Stromal cell of bone marrow (primary cell): ENCODE measurements around the gene PLSCR4.

ENCODE experiments used
- DNase-seq: peaks from one replicate; pipeline ENCODE4 v3.0.0-alpha.2; 2012; ENCODE audit warnings: low read depth

PLSCR4 gene

DNA sequence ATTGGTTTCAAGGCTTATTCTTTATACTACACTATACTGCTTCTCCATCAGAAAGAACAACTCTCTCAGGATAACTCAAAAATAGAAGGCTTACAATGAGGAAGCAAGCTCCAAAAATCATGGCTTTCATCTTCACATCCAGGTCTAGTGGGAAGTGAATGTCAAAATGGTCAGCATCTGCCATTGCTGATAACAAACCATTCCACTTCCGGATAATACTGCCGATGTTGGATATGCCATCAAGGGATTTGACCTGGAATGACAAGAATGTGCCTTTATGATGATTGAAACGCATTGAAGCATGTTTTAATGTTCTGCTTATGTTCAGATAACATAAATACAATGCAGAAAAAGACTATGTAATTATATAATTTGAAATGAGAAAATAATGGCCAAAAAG is 55.9 kb downstream of the PLSCR4 start:
- DNase-seq, result no peak

- no peak for DNase-seq
Observed at GRCh38 chr3:146191051-146191450, 59.9 kb downstream of the PLSCR4 start.

- DNase-seq, result peak; percentile 49
Observed at GRCh38 chr3:146189519-146190173, 61.3 kb downstream of the PLSCR4 start.

DNA sequence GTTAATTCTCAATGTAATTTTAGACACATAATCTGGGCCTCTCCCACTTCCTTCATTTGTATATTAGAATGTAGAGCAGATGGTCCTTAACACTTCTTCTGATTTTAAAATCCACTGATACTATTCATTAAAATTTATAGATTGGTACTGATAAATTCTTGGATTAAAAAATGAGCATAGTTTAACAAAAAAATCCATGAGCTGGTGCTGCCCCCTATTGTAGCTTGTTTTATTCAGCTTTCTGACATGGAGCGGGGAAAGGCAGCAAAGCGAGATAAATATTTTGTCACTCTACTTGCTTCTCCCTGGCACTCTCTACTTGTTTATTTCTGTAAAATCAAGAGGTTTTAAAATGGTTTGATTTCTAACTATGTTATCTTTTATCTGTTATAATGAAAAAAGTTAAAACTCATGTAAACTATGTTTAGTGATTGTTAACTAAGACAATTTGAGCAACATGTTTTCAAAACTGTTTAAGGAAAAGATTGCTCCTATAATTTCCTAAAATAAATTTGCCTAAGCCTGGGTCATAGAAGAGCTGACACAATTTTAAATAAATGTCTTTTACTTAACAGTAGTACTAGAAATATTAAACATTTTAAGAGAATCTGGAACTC is 63.5 kb downstream of the PLSCR4 start:
- DNase-seq, result no peak

GRCh38 chr3:146184241-146185015 is 66.5 kb downstream of the PLSCR4 start:
- no peak for DNase-seq

DNA sequence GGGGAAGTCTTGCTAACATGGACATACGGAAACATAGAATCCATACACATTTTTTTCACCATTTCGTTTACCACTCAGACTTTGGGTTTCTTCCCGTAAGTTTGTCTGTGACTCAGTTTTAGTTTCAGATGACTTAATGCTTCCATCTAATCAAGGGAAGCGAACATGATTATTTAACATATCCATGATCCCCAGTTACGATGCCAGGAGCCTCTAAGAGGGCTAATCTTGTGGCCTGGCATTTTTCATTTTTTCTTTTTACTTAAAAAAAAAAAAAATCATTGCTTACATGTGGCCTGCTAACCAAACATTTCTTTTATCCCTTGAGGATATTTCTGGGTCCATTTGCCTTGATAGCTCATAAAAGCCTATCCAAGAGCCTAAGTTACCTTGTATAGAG is 69.7 kb downstream of the PLSCR4 start:
- DNase-seq, result no peak

GRCh38 chr3:146180376-146180775 is 70.5 kb downstream of the PLSCR4 start:
- no peak for DNase-seq

- no peak for DNase-seq
Observed at GRCh38 chr3:146178006-146178689, 72.8 kb downstream of the PLSCR4 start.

GRCh38 chr3:146177519-146177918 is 73.4 kb downstream of the PLSCR4 start:
- DNase-seq, result peak; percentile 62

DNA sequence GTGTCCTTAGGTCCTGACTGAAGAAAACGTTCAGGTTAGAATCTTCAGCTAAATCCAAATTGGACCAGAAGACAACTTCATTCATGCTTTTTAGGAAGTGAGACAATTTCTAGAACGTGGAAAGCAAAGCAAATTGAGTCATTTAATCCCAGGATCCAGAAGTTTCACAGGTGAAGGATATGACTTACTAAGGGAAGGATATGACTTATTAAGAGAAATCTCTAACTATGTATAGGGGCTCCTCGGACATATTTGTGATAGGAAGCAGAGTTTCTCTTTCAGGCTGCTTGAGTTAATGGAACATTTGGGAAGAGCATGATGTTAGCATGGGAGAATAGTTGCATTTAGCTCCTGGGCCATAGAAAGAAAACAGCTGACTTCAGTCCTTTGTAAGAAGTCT is 73.8 kb downstream of the PLSCR4 start:
- no peak for DNase-seq

GRCh38 chr3:146172586-146172985 is 78.3 kb downstream of the PLSCR4 start:
- no peak for DNase-seq

DNA sequence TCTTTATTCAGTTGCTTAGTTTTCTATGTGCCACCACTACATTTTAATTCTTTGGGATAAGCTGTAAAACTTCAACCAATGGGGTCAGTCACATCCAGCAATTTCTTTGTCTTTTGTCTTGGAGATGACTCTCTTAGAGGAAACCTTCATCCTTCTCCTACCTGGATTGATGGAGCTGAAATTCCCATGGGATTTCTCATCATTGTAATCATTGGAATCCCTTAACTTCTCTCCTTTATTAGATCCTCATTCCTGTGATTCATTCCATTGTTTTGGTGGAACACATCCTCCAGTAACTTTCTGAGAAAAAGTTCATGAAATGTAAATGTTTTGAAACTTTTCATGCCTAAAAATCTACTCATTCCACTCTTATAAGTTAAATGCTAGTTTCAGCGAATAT is 80.3 kb downstream of the PLSCR4 start:
- no peak for DNase-seq

- DNase-seq, result no peak
Observed at GRCh38 chr3:146169891-146170290, 81.0 kb downstream of the PLSCR4 start.

DNA sequence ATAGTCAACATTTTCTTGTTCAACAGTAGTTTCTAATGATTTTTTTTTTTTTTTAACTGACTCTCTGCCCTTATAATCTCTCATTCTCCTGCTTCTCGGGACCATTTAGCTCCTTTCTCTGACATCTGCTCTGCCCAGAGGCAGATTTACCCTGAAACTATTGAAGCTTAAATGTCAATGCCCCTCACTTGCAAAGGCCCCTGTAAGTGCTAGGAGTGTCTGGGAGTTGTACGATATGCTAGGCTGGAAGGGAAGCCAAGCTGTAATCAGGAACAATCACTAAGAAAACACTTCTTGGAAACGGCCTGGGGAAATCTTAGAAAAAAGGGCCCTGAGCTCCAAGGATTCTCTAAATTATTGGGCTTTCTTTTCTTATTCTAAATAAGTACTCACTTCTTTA is 84.1 kb downstream of the PLSCR4 start:
- no peak for DNase-seq

GRCh38 chr3:146166415-146166821 is 84.5 kb downstream of the PLSCR4 start:
- DNase-seq, result no peak

DNA sequence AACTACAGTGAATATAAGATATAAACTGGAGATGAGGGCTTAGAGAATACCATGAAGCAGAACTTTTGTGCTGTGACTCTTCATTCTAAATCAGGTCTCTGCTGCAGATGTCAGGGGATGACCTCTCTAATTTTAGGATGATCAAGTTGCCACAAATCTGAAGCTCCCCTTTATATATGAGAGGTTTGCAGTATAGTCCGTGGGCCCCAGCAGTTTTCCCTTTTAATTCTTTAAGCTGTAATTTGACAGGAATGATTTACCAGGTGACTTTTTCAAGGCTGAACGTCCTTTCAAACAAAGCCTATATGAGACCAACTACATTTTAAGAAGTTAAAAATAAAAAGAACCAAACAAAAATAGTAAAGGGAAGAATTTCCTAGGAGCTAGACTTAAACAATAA is 85.0 kb downstream of the PLSCR4 start:
- no peak for DNase-seq

GRCh38 chr3:146164971-146165769 is 85.7 kb downstream of the PLSCR4 start:
- no peak for DNase-seq

GRCh38 chr3:146164506-146164905 is 86.4 kb downstream of the PLSCR4 start:
- no peak for DNase-seq

DNA sequence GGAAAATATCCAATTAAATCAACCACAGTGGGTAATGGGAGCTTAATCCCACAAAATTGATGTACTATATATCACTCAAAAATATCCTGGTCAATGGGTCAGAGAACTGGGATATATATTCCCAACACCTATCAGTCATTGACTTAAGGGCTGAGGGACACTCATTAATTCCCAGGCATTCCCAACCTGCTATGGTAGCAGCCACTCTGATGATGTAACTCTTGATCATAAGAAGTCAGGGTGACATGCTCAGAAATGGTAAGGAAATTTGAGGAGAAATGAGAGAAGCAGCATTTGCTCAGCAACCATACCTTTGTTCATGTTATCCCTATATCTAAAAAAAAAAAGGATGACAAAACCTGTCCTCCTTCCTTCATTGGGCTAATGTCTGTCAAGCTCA is 86.8 kb downstream of the PLSCR4 start:
- DNase-seq, result no peak

- peak; percentile 90 for DNase-seq
Observed at GRCh38 chr3:146163584-146163983, 87.3 kb downstream of the PLSCR4 start.

GRCh38 chr3:146162561-146162960 is 88.3 kb downstream of the PLSCR4 start:
- no peak for DNase-seq

DNA sequence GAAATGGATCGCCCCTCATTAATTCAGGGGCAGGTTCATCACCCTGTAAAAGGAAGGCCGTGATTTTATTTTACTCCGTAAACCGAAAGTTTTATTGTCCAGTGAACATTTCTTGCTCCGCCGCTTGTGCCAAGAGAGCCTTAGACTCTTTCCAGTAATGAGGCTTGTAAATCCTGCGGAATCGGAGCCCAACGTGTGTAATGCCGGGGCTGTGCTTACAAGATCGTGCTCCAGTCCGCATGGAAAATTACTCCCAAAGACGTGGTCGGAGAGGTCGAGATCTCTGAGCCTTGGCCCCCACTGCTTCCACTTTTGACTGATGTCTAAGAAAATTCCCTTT is 89.3 kb downstream of the PLSCR4 start:
- DNase-seq, result peak; percentile 53
